NB4 (cell line): Measurements from ENCODE around the gene TBC1D10B.

Experiments used
- CTCF ChIP-seq: IDR thresholded peaks from one replicate; pipeline ENCODE4 v1.5.1; 2012; ENCODE audit warnings: low read depth, low read length
- POLR2A ChIP-seq: IDR thresholded peaks from 2 replicates; pipeline ENCODE4 v1.6.1; 2011; ENCODE audit warnings: mild to moderate bottlenecking; ENCODE audit not compliant: insufficient read length; ENCODE audit errors: extremely low read depth

GRCh38 chr16:30351586-30352419, 18.5 kb downstream of the TBC1D10B start:
- TF ChIP-seq CTCF: no peak
- no peak for TF ChIP-seq POLR2A
